Common myeloid progenitor, CD34-positive (primary cell): Measurements from ENCODE around the gene AK9.
A peak's percentile ranks its signal among the peaks of the same experiment; 100 is the strongest.

ENCODE experiments used
- CTCF ChIA-PET: fragments of 350-600 bp; sonication (Branson Sonifier 250); formaldehyde crosslinking; loops from one replicate; lab custom pipeline; 2021; ENCODE audit warnings: antibody characterized with exemption; lab: Charles Lee
- POLR2A ChIA-PET: fragments of 350-600 bp; sonication (Branson Sonifier 250); formaldehyde crosslinking; loops from one replicate; lab custom pipeline; 2021; ENCODE audit warnings: antibody characterized with exemption; lab: Charles Lee
- DNase-seq, 3 donors: peaks; one replicate each; pipeline versions ENCODE4 v3.0.0 to v3.0.0-alpha.2; 2013
- H3K27ac ChIP-seq, 2 experiments: 1 replicate in 1 of 2; 2 replicates in 1 of 2; pipeline ENCODE4 v1.7.0; 2013; ENCODE audit warnings: inconsistent platforms in 2 of 2, low read length in 2 of 2, mild to moderate bottlenecking in 2 of 2, low read depth in 1 of 2, moderate library complexity in 1 of 2; ENCODE audit not compliant: severe bottlenecking in 2 of 2, insufficient read depth in 1 of 2, poor library complexity in 1 of 2
- H3K27me3 ChIP-seq, 5 experiments: replicated peaks in 2 of 5; 1 replicate in 3 of 5; 2 replicates in 2 of 5; pipeline versions ENCODE4 v1.6.1 to v1.7.0; 2013; ENCODE audit warnings: low read length in 4 of 5, mild to moderate bottlenecking in 2 of 5, moderate library complexity in 2 of 5, inconsistent platforms in 1 of 5; ENCODE audit not compliant: insufficient read depth in 5 of 5, control insufficient read depth in 4 of 5
- H3K36me3 ChIP-seq, 4 experiments: 1 replicate in 2 of 4; 2 replicates in 2 of 4; pipeline versions ENCODE4 v1.6.1 to v1.7.0; 2013; ENCODE audit warnings: low read length in 3 of 4, control low read depth in 1 of 4, mild to moderate bottlenecking in 1 of 4; ENCODE audit not compliant: control insufficient read depth in 4 of 4, insufficient read depth in 4 of 4
- H3K4me1 ChIP-seq, 4 experiments: 1 replicate in 3 of 4; 2 replicates in 1 of 4; pipeline versions ENCODE4 v1.6.1 to v1.7.1; 2013; ENCODE audit warnings: low read length in 3 of 4, mild to moderate bottlenecking in 3 of 4, control low read depth in 1 of 4, inconsistent platforms in 1 of 4, moderate library complexity in 1 of 4; ENCODE audit not compliant: control insufficient read depth in 4 of 4, insufficient read depth in 4 of 4; ENCODE audit errors: control extremely low read depth in 1 of 4
- H3K4me3 ChIP-seq, 7 experiments: 1 replicate in 4 of 7; 2 replicates in 3 of 7; pipeline versions ENCODE4 v1.5.1 to v1.7.0; 2013; ENCODE audit warnings: mild to moderate bottlenecking in 7 of 7, low read length in 6 of 7, moderate library complexity in 6 of 7, inconsistent platforms in 2 of 7, low read depth in 2 of 7, control low read depth in 1 of 7; ENCODE audit not compliant: insufficient read depth in 4 of 7, control insufficient read depth in 1 of 7; ENCODE audit errors: extremely low read depth in 1 of 7
- H3K9me3 ChIP-seq, 5 experiments: 1 replicate in 4 of 5; 2 replicates in 1 of 5; pipeline versions ENCODE4 v1.6.1 to v1.7.1; 2013; ENCODE audit warnings: low read length in 4 of 5, mild to moderate bottlenecking in 2 of 5, inconsistent platforms in 1 of 5, low read depth in 1 of 5, moderate library complexity in 1 of 5; ENCODE audit not compliant: control insufficient read depth in 4 of 5, insufficient read depth in 2 of 5; ENCODE audit errors: control extremely low read depth in 1 of 5
- WGBS: methylation state at CpG from one replicate; pipeline ENCODE4 v1.1.5; 2013; ENCODE audit not compliant: insufficient coverage; 5-methylcytosine and 5-hydroxymethylcytosine counted together

Gene AK9

GRCh38 chr6:109449064-109449794, 241.8 kb downstream of the AK9 start:
- ChIA-PET POLR2A (interaction anchor here (1.4 kb wide), 1 partner anchor 8 kb away, joined by 10 read pairs; no protein-coding TSS in a partner anchor), CTCF (interaction anchor here (1.0 to 9.8 kb wide), 3 partner anchors 8 to 15 kb away, joined by 3 to 125 read pairs (median 3); partner anchors contain the start of genes PPIL6 and SMPD2)
- Histone ChIP-seq H3K4me3 (no peak overlapping the region), H3K9me3 (no peaks in the 10 kb centered on the region), H3K4me1 (peaks cover 2 to 28% (median 25%) of the 10 kb centered on the region in 4 experiments), H3K36me3 (peaks cover 10 to 78% (median 42%) of the 10 kb centered on the region in 4 experiments), H3K27me3 (no peaks in the 10 kb centered on the region), H3K27ac (no peak overlapping the region)
- no peak for DNase-seq
- WGBS: 91% methylated on average over 16 of the region's 19 CpGs

GRCh38 chr6:109448615-109449014, 242.4 kb downstream of the AK9 start:
- 97% methylated on average over 7 of the region's 7 CpGs for WGBS
- ChIA-PET CTCF (interaction anchor here (1.1 to 1.4 kb wide), 2 partner anchors 11 to 13 kb away, joined by 3 to 4 read pairs; no protein-coding TSS in a partner anchor), POLR2A (no interaction called here)
- Histone ChIP-seq H3K4me3 (no peak overlapping the region), H3K27me3 (no peaks in the 10 kb centered on the region), H3K36me3 (peaks cover 10 to 84% (median 47%) of the 10 kb centered on the region in 4 experiments), H3K4me1 (peaks cover 2 to 21% (median 19%) of the 10 kb centered on the region in 4 experiments), H3K27ac (no peak overlapping the region), H3K9me3 (no peaks in the 10 kb centered on the region)
- DNase-seq: no peak

- ChIA-PET CTCF (interaction anchor here (1.1 to 1.4 kb wide), 2 partner anchors 11 to 13 kb away, joined by 3 to 4 read pairs; no protein-coding TSS in a partner anchor), POLR2A (no interaction called here)
- Histone ChIP-seq H3K27me3 (no peaks in the 10 kb centered on the region), H3K9me3 (no peaks in the 10 kb centered on the region), H3K27ac (no peak overlapping the region), H3K4me1 (peaks cover 0 to 15% (median 15%) of the 10 kb centered on the region in 4 experiments), H3K4me3 (no peak overlapping the region), H3K36me3 (peaks cover 10 to 85% (median 48%) of the 10 kb centered on the region in 4 experiments)
- 100% methylated on average over 4 of the region's 8 CpGs for WGBS
- DNase-seq: peak in 2 of 3 donors; percentile 44 to 50
Measured at GRCh38 chr6:109447878-109448555, 243.0 kb downstream of the AK9 start.

GRCh38 chr6:109447087-109447486, 243.9 kb downstream of the AK9 start:
- POLR2A ChIA-PET: interaction anchor here (0.8 kb wide), 1 partner anchor 8 kb away, joined by 3 read pairs; the partner anchor contains the start of gene MICAL1
- Histone ChIP-seq H3K27ac (no peak overlapping the region), H3K27me3 (no peaks in the 10 kb centered on the region), H3K4me1 (peaks cover 0 to 20% (median 16%) of the 10 kb centered on the region in 4 experiments), H3K36me3 (peaks cover 11 to 85% (median 50%) of the 10 kb centered on the region in 4 experiments), H3K4me3 (no peak overlapping the region), H3K9me3 (no peaks in the 10 kb centered on the region)
- CTCF ChIA-PET: interaction anchor here (0.9 to 1.4 kb wide), 3 partner anchors 12 to 260 kb away, joined by 3 to 4 read pairs (median 4); partner anchors contain the start of gene CD164
- WGBS: 86% methylated on average over 10 of the region's 10 CpGs
- DNase-seq: no peak

GRCh38 chr6:109446541-109446940, 244.5 kb downstream of the AK9 start:
- Histone ChIP-seq H3K4me1 (peaks cover 0 to 25% (median 22%) of the 10 kb centered on the region in 4 experiments), H3K27me3 (no peaks in the 10 kb centered on the region), H3K36me3 (peaks cover 10 to 79% (median 48%) of the 10 kb centered on the region in 4 experiments), H3K27ac (no peak overlapping the region), H3K9me3 (no peaks in the 10 kb centered on the region), H3K4me3 (no peak overlapping the region)
- 22% methylated on average over 2 of the region's 8 CpGs for WGBS
- CTCF ChIA-PET: interaction anchor here (0.9 to 1.3 kb wide), 2 partner anchors 64 to 259 kb away, joined by 3 to 4 read pairs; partner anchors contain the start of gene CD164
- POLR2A ChIA-PET: interaction anchor here (0.8 kb wide), 1 partner anchor 9 kb away, joined by 3 read pairs; the partner anchor contains the start of gene MICAL1
- DNase-seq: no peak

GRCh38 chr6:109446072-109446471, 244.9 kb downstream of the AK9 start:
- POLR2A ChIA-PET: no interaction called here
- 100% methylated on average over 4 of the region's 15 CpGs for WGBS

More at GRCh38 chr6:109446072-109446471, 244.9 kb downstream of the AK9 start:
- CTCF ChIA-PET: interaction anchor here (9.8 kb wide), 1 partner anchor 8 kb away, joined by 125 read pairs; the partner anchor contains the start of gene MICAL1
- H3K4me3 ChIP-seq: no peak overlapping the region
- H3K27ac ChIP-seq: no peak overlapping the region
- H3K9me3 ChIP-seq: no peaks in the 10 kb centered on the region
- H3K36me3 ChIP-seq: peaks cover 10 to 76% (median 45%) of the 10 kb centered on the region in 4 experiments
- H3K4me1 ChIP-seq: peaks cover 0 to 30% (median 26%) of the 10 kb centered on the region in 4 experiments
- DNase-seq: no peak
- no peaks in the 10 kb centered on the region for H3K27me3 ChIP-seq
